Mesenchymal stem cell (in vitro differentiated cells and primary cell): ENCODE measurements around the gene GPR173.

Source experiments
- DNase-seq: peaks from one replicate; pipeline ENCODE4 v3.0.0-alpha.2; 2013
- H2AFZ ChIP-seq: one replicate; pipeline ENCODE4 v1.6.1; 2013; ENCODE audit warnings: low read depth, mild to moderate bottlenecking, control low read depth, inconsistent platforms, low read length, moderate library complexity
- H2AK5ac ChIP-seq: 2 replicates; pipeline ENCODE4 v1.6.1; 2013; ENCODE audit warnings: low read length, moderate library complexity, mild to moderate bottlenecking, inconsistent platforms; ENCODE audit not compliant: severe bottlenecking
- H2BK120ac ChIP-seq: one replicate; pipeline ENCODE4 v1.6.1; 2013; ENCODE audit warnings: low read depth, mild to moderate bottlenecking, inconsistent platforms, low read length, moderate library complexity
- H2BK12ac ChIP-seq, 2 experiments: one replicate each; pipeline ENCODE4 v1.6.1; 2013; ENCODE audit warnings: inconsistent platforms in 2 of 2, low read length in 2 of 2, mild to moderate bottlenecking in 2 of 2, moderate library complexity in 2 of 2, control low read depth in 1 of 2
- H2BK15ac ChIP-seq: one replicate; pipeline ENCODE4 v1.6.1; 2013; ENCODE audit warnings: mild to moderate bottlenecking, low read depth, inconsistent platforms; ENCODE audit not compliant: poor library complexity, severe bottlenecking
- H2BK5ac ChIP-seq: 2 replicates; pipeline ENCODE4 v1.6.1; 2013; ENCODE audit warnings: low read depth, mild to moderate bottlenecking, low read length, control low read depth, inconsistent platforms; ENCODE audit not compliant: poor library complexity, severe bottlenecking
- H3K14ac ChIP-seq, 2 experiments: one replicate each; pipeline ENCODE4 v1.6.1; 2013; ENCODE audit warnings: inconsistent platforms in 2 of 2, low read length in 2 of 2, control low read depth in 1 of 2, mild to moderate bottlenecking in 1 of 2, moderate library complexity in 1 of 2
- H3K18ac ChIP-seq, 2 experiments: one replicate each; pipeline ENCODE4 v1.6.1; 2013; ENCODE audit warnings: inconsistent platforms in 2 of 2, low read length in 2 of 2, control low read depth in 1 of 2, low read depth in 1 of 2, mild to moderate bottlenecking in 1 of 2
- H3K23ac ChIP-seq, 2 experiments: one replicate each; pipeline ENCODE4 v1.6.1; 2013; ENCODE audit warnings: inconsistent platforms in 2 of 2, low read length in 2 of 2, mild to moderate bottlenecking in 2 of 2, moderate library complexity in 2 of 2, control low read depth in 1 of 2
- H3K27ac ChIP-seq: 2 replicates; pipeline ENCODE4 v1.5.1; 2013; ENCODE audit warnings: mild to moderate bottlenecking, moderate library complexity, low read length, control low read depth, inconsistent platforms; ENCODE audit not compliant: poor library complexity, severe bottlenecking
- H3K27me3 ChIP-seq, 2 experiments: 2 replicates each; pipeline versions ENCODE4 v1.6.1 to v1.7.0; 2013; ENCODE audit warnings: low read length in 2 of 2, mild to moderate bottlenecking in 2 of 2, moderate library complexity in 2 of 2, control low read depth in 1 of 2, inconsistent platforms in 1 of 2; ENCODE audit not compliant: control insufficient read depth in 1 of 2, insufficient read depth in 1 of 2
- H3K36me3 ChIP-seq, 2 experiments: 2 replicates each; pipeline versions ENCODE4 v1.6.1 to v1.7.0; 2013; ENCODE audit warnings: low read length in 2 of 2, control low read depth in 1 of 2, inconsistent platforms in 1 of 2, low read depth in 1 of 2, mild to moderate bottlenecking in 1 of 2; ENCODE audit not compliant: insufficient read depth in 2 of 2, control insufficient read depth in 1 of 2
- H3K4ac ChIP-seq, 2 experiments: one replicate each; pipeline ENCODE4 v1.6.1; 2013; ENCODE audit warnings: inconsistent platforms in 2 of 2, low read length in 2 of 2, mild to moderate bottlenecking in 2 of 2, moderate library complexity in 2 of 2, control low read depth in 1 of 2, low read depth in 1 of 2
- H3K4me1 ChIP-seq: 2 replicates; pipeline ENCODE4 v1.6.1; 2013; ENCODE audit warnings: low read depth, low read length, control low read depth; ENCODE audit not compliant: control insufficient read depth, insufficient read depth
- H3K4me2 ChIP-seq: 2 replicates; pipeline ENCODE4 v1.6.1; 2013; ENCODE audit warnings: low read length, mild to moderate bottlenecking, inconsistent platforms; ENCODE audit not compliant: poor library complexity, severe bottlenecking
- H3K4me3 ChIP-seq, 2 experiments: 2 replicates each; pipeline versions ENCODE4 v1.5.1 to v1.7.0; 2013; ENCODE audit warnings: low read length in 2 of 2, mild to moderate bottlenecking in 2 of 2, control low read depth in 1 of 2, low read depth in 1 of 2; ENCODE audit not compliant: insufficient read depth in 1 of 2
- H3K79me1 ChIP-seq: replicated peaks from 2 replicates; pipeline ENCODE4 v1.6.1; 2013; ENCODE audit warnings: mild to moderate bottlenecking, control low read depth, low read length, inconsistent platforms; ENCODE audit not compliant: poor library complexity, severe bottlenecking
- H3K9ac ChIP-seq: 2 replicates; pipeline ENCODE4 v1.7.0; 2013; ENCODE audit warnings: mild to moderate bottlenecking, low read length, moderate library complexity
- H3K9me3 ChIP-seq: 2 replicates; pipeline ENCODE4 v1.7.0; 2013; ENCODE audit warnings: mild to moderate bottlenecking, low read length; ENCODE audit not compliant: control insufficient read depth
- H4K8ac ChIP-seq: one replicate; pipeline ENCODE4 v1.6.1; 2013; ENCODE audit warnings: inconsistent platforms, mild to moderate bottlenecking, low read length, moderate library complexity
- H4K91ac ChIP-seq: one replicate; pipeline ENCODE4 v1.6.1; 2013; ENCODE audit warnings: mild to moderate bottlenecking, low read length, inconsistent platforms
- WGBS: methylation state at CpG from one replicate; pipeline ENCODE4 v1.1.7; 2013; ENCODE audit warnings: mixed read lengths; 5-methylcytosine and 5-hydroxymethylcytosine counted together

GPR173 gene

GRCh38 chrX:53003111-53003510, 45.5 kb upstream of the GPR173 start:
- H2BK5ac ChIP-seq: no peak overlapping the region
- no peak overlapping the region for H2BK15ac ChIP-seq
- no peak overlapping the region for H3K4me3 ChIP-seq
- H3K27me3 ChIP-seq: peaks cover 0 to 87% of the 10 kb centered on the region in 2 experiments
- H3K4ac ChIP-seq: no peak overlapping the region
- no peaks in the 10 kb centered on the region for H3K79me1 ChIP-seq
- no peak overlapping the region for H4K8ac ChIP-seq
- no peak overlapping the region for H2BK12ac ChIP-seq
- no peak overlapping the region for H2AFZ ChIP-seq
- 89% methylated on average over 4 of the region's 6 CpGs for WGBS
- no peaks in the 10 kb centered on the region for H3K36me3 ChIP-seq
- H3K9me3 ChIP-seq: peaks cover 6% of the 10 kb centered on the region
- H3K23ac ChIP-seq: no peak overlapping the region
- no peak overlapping the region for H3K4me2 ChIP-seq
- H2BK120ac ChIP-seq: no peak overlapping the region
- no peak for DNase-seq
- H2AK5ac ChIP-seq: no peak overlapping the region
- no peak overlapping the region for H3K18ac ChIP-seq
- H3K27ac ChIP-seq: no peak overlapping the region
- no peak overlapping the region for H3K9ac ChIP-seq
- no peak overlapping the region for H3K14ac ChIP-seq
- no peak overlapping the region for H4K91ac ChIP-seq
- H3K4me1 ChIP-seq: no peaks in the 10 kb centered on the region

- no peak overlapping the region for H3K9ac ChIP-seq
- H3K36me3 ChIP-seq: no peaks in the 10 kb centered on the region
- no peak overlapping the region for H3K4me3 ChIP-seq
- H4K91ac ChIP-seq: no peak overlapping the region
- H2BK15ac ChIP-seq: no peak overlapping the region
- no peak overlapping the region for H3K4ac ChIP-seq
- H2BK5ac ChIP-seq: no peak overlapping the region
- no peak overlapping the region for H3K18ac ChIP-seq
- H2AK5ac ChIP-seq: no peak overlapping the region
- H3K9me3 ChIP-seq: peaks cover 16% of the 10 kb centered on the region
- no peaks in the 10 kb centered on the region for H3K4me1 ChIP-seq
- no peak overlapping the region for H4K8ac ChIP-seq
- no peak overlapping the region for H3K4me2 ChIP-seq
- no peak overlapping the region for H2AFZ ChIP-seq
- H2BK120ac ChIP-seq: no peak overlapping the region
- no peak overlapping the region for H3K14ac ChIP-seq
- H3K27ac ChIP-seq: no peak overlapping the region
- peaks cover 0 to 81% of the 10 kb centered on the region in 2 experiments for H3K27me3 ChIP-seq
- H3K23ac ChIP-seq: no peak overlapping the region
- no peak overlapping the region for H2BK12ac ChIP-seq
- DNase-seq: no peak
- WGBS: 86% methylated on average over 4 of the region's 4 CpGs
- H3K79me1 ChIP-seq: no peaks in the 10 kb centered on the region
These were observed 44.6 kb upstream of the GPR173 start for GRCh38 chrX:53004038-53004437.

- 54% methylated on average over 3 of the region's 4 CpGs for WGBS
- Histone ChIP-seq H2BK12ac (no peak overlapping the region), H2AK5ac (no peak overlapping the region)
These were observed 43.8 kb upstream of the GPR173 start for GRCh38 chrX:53004811-53005210.

GRCh38 chrX:53005327-53005726, 43.3 kb upstream of the GPR173 start:
- no peak overlapping the region for H3K9ac ChIP-seq
- H3K27ac ChIP-seq: no peak overlapping the region
- no peaks in the 10 kb centered on the region for H3K79me1 ChIP-seq
- H3K4me3 ChIP-seq: no peak overlapping the region
- no peak overlapping the region for H3K4me2 ChIP-seq
- no peak overlapping the region for H2BK120ac ChIP-seq
- H2AK5ac ChIP-seq: no peak overlapping the region
- H3K23ac ChIP-seq: no peak overlapping the region
- no peak overlapping the region for H2BK5ac ChIP-seq
- no peak overlapping the region for H3K4ac ChIP-seq
- H3K18ac ChIP-seq: no peak overlapping the region
- peaks cover 0 to 71% of the 10 kb centered on the region in 2 experiments for H3K27me3 ChIP-seq
- no peak overlapping the region for H4K8ac ChIP-seq
- peaks cover 19% of the 10 kb centered on the region for H3K9me3 ChIP-seq
- H3K36me3 ChIP-seq: no peaks in the 10 kb centered on the region
- no peak overlapping the region for H3K14ac ChIP-seq
- H2AFZ ChIP-seq: no peak overlapping the region
- no peak overlapping the region for H2BK15ac ChIP-seq
- no peaks in the 10 kb centered on the region for H3K4me1 ChIP-seq
- H4K91ac ChIP-seq: no peak overlapping the region
- WGBS: 50% methylated on average over 3 of the region's 3 CpGs
- DNase-seq: no peak
- no peak overlapping the region for H2BK12ac ChIP-seq

More at GRCh38 chrX:53004811-53005210, 43.8 kb upstream of the GPR173 start:
- H4K8ac ChIP-seq: no peak overlapping the region
- no peak overlapping the region for H3K4me2 ChIP-seq
- H3K27me3 ChIP-seq: peaks cover 0 to 76% of the 10 kb centered on the region in 2 experiments
- no peak overlapping the region for H2BK15ac ChIP-seq
- H3K27ac ChIP-seq: no peak overlapping the region
- H3K9ac ChIP-seq: no peak overlapping the region
- no peak overlapping the region for H2BK120ac ChIP-seq
- H3K4ac ChIP-seq: no peak overlapping the region
- no peak overlapping the region for H3K14ac ChIP-seq
- no peaks in the 10 kb centered on the region for H3K79me1 ChIP-seq
- H3K18ac ChIP-seq: no peak overlapping the region
- no peak overlapping the region for H3K23ac ChIP-seq
- no peak overlapping the region for H4K91ac ChIP-seq
- H3K4me3 ChIP-seq: no peak overlapping the region
- H3K36me3 ChIP-seq: no peaks in the 10 kb centered on the region
- no peak for DNase-seq
- peaks cover 19% of the 10 kb centered on the region for H3K9me3 ChIP-seq
- peak overlapping the region; percentile 8 for H2BK5ac ChIP-seq
- no peak overlapping the region for H2AFZ ChIP-seq
- H3K4me1 ChIP-seq: no peaks in the 10 kb centered on the region
